Gastrocnemius medialis (tissue), 4 donors: Measurements from ENCODE around the gene TF. TPM values are rescaled to one million over a fixed set of nuclear protein-coding genes. Genes with fewer than 3 reads are reported as not detected.

Experiments used
- ATAC-seq, 2 donors: fragments of 150-250 bp; one replicate each; pipeline ENCODE4 v1.9.1; 2016
- DNase-seq, 2 donors: peaks; one replicate each; pipeline ENCODE4 v3.0.0-alpha.2; 2019
- H3K27ac ChIP-seq, 4 donors: fragments of 200-600 bp; sonication (generic); 1 replicate in 1 of 4; 2 replicates in 3 of 4; pipeline ENCODE4 v1.5.1; 2016 to 2018; ENCODE audit warnings: mild to moderate bottlenecking in 2 of 4, moderate library complexity in 1 of 4
- H3K27me3 ChIP-seq, 3 donors: fragments of 200-600 bp; sonication (generic) in 2 of 3; 1 replicate in 1 of 3; 2 replicates in 2 of 3; pipeline versions ENCODE4 v1.5.1 to v1.6.0; 2016 to 2019; ENCODE audit warnings: mild to moderate bottlenecking in 1 of 3, moderate library complexity in 1 of 3
- H3K36me3 ChIP-seq, 2 donors: fragments of 200-600 bp; sonication (generic) in 1 of 2; one replicate each; pipeline ENCODE4 v1.5.1; 2017 to 2018
- H3K4me1 ChIP-seq, 2 donors: fragments of 200-600 bp; sonication (generic) in 1 of 2; one replicate each; pipeline ENCODE4 v1.5.1; 2016 to 2017; ENCODE audit warnings: mild to moderate bottlenecking in 2 of 2
- H3K4me3 ChIP-seq, 4 donors: fragments of 200-600 bp; sonication (generic) in 3 of 4; 1 replicate in 1 of 4; 2 replicates in 3 of 4; pipeline ENCODE4 v1.5.1; 2016 to 2019; ENCODE audit warnings: mild to moderate bottlenecking in 2 of 4
- H3K9me3 ChIP-seq, 3 donors: fragments of 200-600 bp; sonication (generic) in 2 of 3; 1 replicate in 1 of 3; 2 replicates in 2 of 3; pipeline ENCODE4 v1.5.1; 2016 to 2019
- POLR2A ChIP-seq, 2 donors: fragments of 450-650 bp; IDR thresholded peaks; one replicate each; pipeline ENCODE4 v1.6.1; 2017; ENCODE audit warnings: antibody characterized with exemption in 2 of 2, mild to moderate bottlenecking in 2 of 2, moderate library complexity in 2 of 2
- in situ Hi-C, 4 donors: fragments of 200-750 bp; cut with MboI; loops; one replicate each; pipeline versions ENCODE4 v1.15.0 to v1.8.0; 2017; ENCODE audit warnings: low sequenced_read_pairs in 4 of 4
- intact Hi-C: fragments of 100-400 bp; cut with DNase I; formaldehyde crosslinking; loops from one replicate; pipeline ENCODE4 v1.15.1; 2023; ENCODE audit warnings: low total_unique reads
- total RNA-seq, 4 donors: library from RNA; depleted of rRNA; stranded (reverse); fragments of >200 nt; gene quantifications; one replicate each; pipeline versions ENCODE4 v1.1.0 to v1.2.3, GENCODE V29; 2016
- TF ChIP-seq, protein P1 (sequence below), 5 experiments: fragments of 450-650 bp in 3 of 5; fragments of 200-600 bp in 2 of 5; sonication (generic) in 2 of 5; IDR thresholded peaks in 4 of 5; conservative IDR thresholded peaks in 1 of 5; 1 replicate in 4 of 5; 2 replicates in 1 of 5; pipeline ENCODE4 v1.5.1; 2016 to 2019; ENCODE audit warnings: antibody characterized with exemption in 5 of 5, mild to moderate bottlenecking in 3 of 5, moderate library complexity in 3 of 5

Gene TF
- total RNA-seq, 4 donors from 2014 or later = 2.8 to 11.5 (median 4.3) TPM; not detected in 1

DNA sequence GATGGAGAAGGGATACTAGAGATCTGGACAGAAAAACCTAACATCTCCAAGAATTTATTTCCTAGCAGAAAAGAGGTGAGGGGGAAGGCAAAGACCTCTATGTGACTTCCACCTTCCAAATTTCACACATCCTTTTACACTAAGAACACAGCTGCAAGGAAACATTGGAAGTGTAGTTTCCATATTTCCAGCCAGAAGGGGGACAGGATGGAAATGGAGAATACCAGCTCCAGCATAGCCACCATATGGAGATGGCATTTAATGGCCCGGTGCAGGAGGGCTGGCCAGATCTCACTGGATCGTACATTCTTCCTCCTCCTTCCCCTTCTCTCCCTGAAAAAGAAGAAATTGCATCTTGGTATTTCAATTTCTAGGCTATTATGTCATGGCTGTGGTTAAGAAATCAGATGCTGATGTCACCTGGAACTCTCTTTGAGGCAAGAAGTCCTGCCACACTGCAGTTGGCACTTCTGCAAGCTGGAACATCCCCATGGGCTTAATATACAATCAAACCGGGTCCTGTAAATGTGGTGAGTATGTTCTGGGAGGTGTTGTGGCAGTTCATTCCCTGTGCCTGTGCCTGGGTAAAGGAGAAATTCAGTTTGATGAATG, 36.9 kb upstream of the TF start:
- intact Hi-C loops (no loop called here), in situ Hi-C loops (no loop called here)
- Histone ChIP-seq H3K4me1 (no peaks in the 10 kb centered on the region), H3K4me3 (no peak overlapping the region), H3K36me3 (no peaks in the 10 kb centered on the region), H3K9me3 (no peaks in the 10 kb centered on the region), H3K27ac (no peak overlapping the region), H3K27me3 (no peaks in the 10 kb centered on the region)
- DNase-seq = no peak
- TF ChIP-seq POLR2A (IDR thresholded peaks at IDR 0.05) = no peak
- TF ChIP-seq, protein P1, sequence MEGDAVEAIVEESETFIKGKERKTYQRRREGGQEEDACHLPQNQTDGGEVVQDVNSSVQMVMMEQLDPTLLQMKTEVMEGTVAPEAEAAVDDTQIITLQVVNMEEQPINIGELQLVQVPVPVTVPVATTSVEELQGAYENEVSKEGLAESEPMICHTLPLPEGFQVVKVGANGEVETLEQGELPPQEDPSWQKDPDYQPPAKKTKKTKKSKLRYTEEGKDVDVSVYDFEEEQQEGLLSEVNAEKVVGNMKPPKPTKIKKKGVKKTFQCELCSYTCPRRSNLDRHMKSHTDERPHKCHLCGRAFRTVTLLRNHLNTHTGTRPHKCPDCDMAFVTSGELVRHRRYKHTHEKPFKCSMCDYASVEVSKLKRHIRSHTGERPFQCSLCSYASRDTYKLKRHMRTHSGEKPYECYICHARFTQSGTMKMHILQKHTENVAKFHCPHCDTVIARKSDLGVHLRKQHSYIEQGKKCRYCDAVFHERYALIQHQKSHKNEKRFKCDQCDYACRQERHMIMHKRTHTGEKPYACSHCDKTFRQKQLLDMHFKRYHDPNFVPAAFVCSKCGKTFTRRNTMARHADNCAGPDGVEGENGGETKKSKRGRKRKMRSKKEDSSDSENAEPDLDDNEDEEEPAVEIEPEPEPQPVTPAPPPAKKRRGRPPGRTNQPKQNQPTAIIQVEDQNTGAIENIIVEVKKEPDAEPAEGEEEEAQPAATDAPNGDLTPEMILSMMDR (IDR thresholded peaks at IDR 0.05 in 4 of 5, conservative IDR thresholded peaks at IDR 0.05 in 1 of 5) = no peak
- no peak for ATAC-seq

DNA sequence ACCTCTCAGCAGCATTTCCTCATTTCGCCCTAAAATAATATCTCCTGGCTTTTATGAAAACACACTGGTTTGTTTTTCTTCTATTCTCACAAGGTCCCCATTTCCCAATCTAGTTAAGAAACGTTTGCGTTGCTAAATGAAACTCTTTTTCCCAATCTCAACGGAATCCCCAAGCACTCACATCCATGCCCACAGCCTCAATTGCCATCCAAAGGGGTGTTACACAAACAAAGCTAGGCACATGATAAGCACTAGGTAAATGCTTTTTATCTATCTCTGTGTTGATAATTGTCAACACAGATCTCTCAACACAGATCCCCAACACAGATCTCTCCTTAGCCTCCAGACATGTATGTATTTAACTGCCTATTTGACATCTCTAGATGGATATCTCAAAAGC, 35.2 kb upstream of the TF start:
- H3K27me3 ChIP-seq = no peaks in the 10 kb centered on the region
- no peaks in the 10 kb centered on the region for H3K4me1 ChIP-seq
- intact Hi-C loops = no loop called here
- H3K9me3 ChIP-seq = no peaks in the 10 kb centered on the region
- H3K27ac ChIP-seq = no peak overlapping the region
- no peak for DNase-seq
- no peak overlapping the region for H3K4me3 ChIP-seq
- in situ Hi-C loops = no loop called here
- H3K36me3 ChIP-seq = no peaks in the 10 kb centered on the region
- no peak for ATAC-seq
- no peak for TF ChIP-seq POLR2A (IDR thresholded peaks at IDR 0.05)
- TF ChIP-seq, protein P1 (IDR thresholded peaks at IDR 0.05 in 4 of 5, conservative IDR thresholded peaks at IDR 0.05 in 1 of 5) = no peak

DNA sequence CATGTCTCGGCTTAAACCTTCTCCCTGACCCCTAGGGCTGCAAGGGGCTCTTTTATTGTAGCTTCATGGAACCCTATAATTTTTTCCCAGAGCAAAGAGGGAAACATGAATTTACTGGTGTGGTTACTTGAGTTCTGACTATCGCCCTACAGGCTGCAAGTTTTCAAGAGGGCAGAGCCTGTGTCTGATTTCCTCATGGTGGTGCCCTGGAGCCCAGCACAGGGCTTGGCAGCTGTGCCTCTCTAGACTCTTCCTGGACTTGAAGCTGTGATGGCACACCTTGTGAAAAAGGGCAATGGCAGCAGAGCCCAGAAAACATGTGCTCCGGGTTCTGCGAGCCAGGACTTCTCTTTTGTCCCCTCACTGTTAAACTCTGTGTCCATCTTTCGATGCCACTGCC, 34.2 kb upstream of the TF start:
- DNase-seq (no peak), ATAC-seq (no peak)
- no peak for TF ChIP-seq POLR2A (IDR thresholded peaks at IDR 0.05)
- TF ChIP-seq, protein P1 (IDR thresholded peaks at IDR 0.05 in 4 of 5, conservative IDR thresholded peaks at IDR 0.05 in 1 of 5) = no peak
- in situ Hi-C loops = no loop called here
- Histone ChIP-seq H3K27me3 (no peaks in the 10 kb centered on the region), H3K4me3 (no peak overlapping the region), H3K36me3 (no peaks in the 10 kb centered on the region), H3K9me3 (no peaks in the 10 kb centered on the region), H3K4me1 (no peaks in the 10 kb centered on the region), H3K27ac (no peak overlapping the region)
- intact Hi-C loops = no loop called here

DNA sequence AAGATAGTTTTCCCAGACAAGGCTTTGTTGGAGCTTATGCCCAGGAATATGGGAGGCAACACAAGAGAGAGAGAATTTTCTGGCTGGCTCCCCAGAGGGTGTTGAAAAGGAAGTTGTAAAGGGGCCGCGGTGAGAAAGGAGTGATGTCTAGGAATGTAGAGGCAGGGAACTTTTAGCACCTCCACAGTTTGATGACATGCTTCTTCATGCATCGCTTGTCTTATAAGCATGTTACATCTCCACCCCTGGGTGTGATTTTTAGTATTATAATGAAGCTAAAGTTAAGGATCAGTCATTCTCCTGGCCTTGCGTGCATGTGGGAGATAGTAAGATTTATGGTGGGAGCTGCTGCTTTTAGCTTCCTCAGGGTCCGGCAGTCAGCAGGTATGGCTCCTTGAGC, 32.8 kb upstream of the TF start:
- Histone ChIP-seq H3K27me3 (no peaks in the 10 kb centered on the region), H3K9me3 (no peaks in the 10 kb centered on the region), H3K4me3 (no peak overlapping the region), H3K36me3 (no peaks in the 10 kb centered on the region), H3K27ac (no peak overlapping the region), H3K4me1 (no peaks in the 10 kb centered on the region)
- ATAC-seq (no peak), DNase-seq (no peak)
- in situ Hi-C loops = no loop called here
- TF ChIP-seq, protein P1 (IDR thresholded peaks at IDR 0.05 in 4 of 5, conservative IDR thresholded peaks at IDR 0.05 in 1 of 5) = no peak
- TF ChIP-seq POLR2A (IDR thresholded peaks at IDR 0.05) = no peak
- intact Hi-C loops = no loop called here

DNA sequence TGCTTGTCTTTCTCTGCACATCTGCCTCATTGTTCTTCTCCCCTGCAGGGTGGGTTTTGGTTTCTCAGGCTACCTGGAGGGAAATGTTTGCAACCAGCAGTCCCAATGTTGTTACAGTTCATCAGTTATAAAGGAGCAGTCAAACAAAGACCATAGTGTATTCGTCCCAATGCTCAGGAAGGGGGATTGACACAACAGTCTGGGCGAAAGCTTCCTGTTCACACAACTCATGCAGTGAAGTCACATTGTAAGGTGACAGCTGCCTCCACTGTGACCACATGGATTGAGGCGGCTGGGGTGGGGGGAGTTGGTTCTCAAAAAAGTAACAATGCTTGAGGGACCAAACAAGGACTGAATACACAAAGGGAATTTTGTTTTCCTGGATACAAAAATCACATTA, 28.8 kb upstream of the TF start:
- in situ Hi-C loops = no loop called here
- DNase-seq = no peak

More for the DNA sequence above, 28.8 kb upstream of the TF start:
- H3K27me3 ChIP-seq = no peaks in the 10 kb centered on the region
- no peak for ATAC-seq
- H3K27ac ChIP-seq = no peak overlapping the region
- intact Hi-C loops = no loop called here
- H3K4me1 ChIP-seq = no peaks in the 10 kb centered on the region
- H3K4me3 ChIP-seq = no peak overlapping the region
- no peaks in the 10 kb centered on the region for H3K36me3 ChIP-seq
- H3K9me3 ChIP-seq = peaks cover 0 to 4% (median 0%) of the 10 kb centered on the region in 3 donors
- TF ChIP-seq, protein P1 (IDR thresholded peaks at IDR 0.05 in 4 of 5, conservative IDR thresholded peaks at IDR 0.05 in 1 of 5) = no peak
- TF ChIP-seq POLR2A (IDR thresholded peaks at IDR 0.05) = no peak
